Tongue (tissue), 2 donors: ENCODE measurements around the gene NUP62. TPM values are rescaled to one million over a fixed set of nuclear protein-coding genes. Genes with fewer than 3 reads are reported as not detected.
A peak's percentile ranks its signal among the peaks of the same experiment; 100 is the strongest.
"Not testable (repeated sequence)": the region's sequence is repeated elsewhere in the genome, so short reads cannot be mapped to it uniquely, and the experiment has no call there.

Experiments used
- DNase-seq: peaks from one replicate; pipeline ENCODE4 v3.0.0-alpha.2; 2015
- total RNA-seq: library from RNA; depleted of rRNA; stranded (reverse); fragments of >200 nt; gene quantifications from one replicate; pipeline ENCODE4 v1.2.3, GENCODE V29; 2014

NUP62 gene
- total RNA-seq, 1 donor from 2014 or later = 33.1 TPM

DNA sequence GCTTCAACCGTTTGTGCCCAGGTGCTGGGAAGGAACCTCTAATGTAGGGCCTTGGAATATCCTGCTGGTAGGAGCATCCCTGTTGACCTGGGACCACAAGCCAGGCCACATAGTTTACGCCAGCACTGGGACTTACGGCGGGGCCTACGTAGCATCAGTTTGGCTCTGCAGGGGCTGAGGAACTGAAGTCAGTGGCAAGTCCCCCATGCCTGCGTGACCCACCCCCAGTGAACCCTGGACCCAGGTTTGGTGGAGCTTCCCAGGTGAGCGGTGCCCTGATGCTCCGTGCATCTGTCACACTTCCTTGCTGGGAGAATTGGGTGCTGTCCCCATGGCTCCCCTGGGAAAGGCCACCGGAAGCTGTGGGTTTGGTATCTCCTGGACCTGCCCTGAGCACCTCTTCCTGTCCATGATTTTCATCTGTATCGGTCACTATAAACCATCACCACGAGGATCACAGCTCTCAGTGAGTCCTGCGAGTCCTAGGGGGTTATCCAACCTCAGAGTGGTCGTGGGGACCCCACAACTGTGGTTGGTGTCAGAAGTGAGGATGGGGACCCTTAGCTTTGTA, 21.7 kb upstream of the NUP62 start:
- DNase-seq = no peak

- DNase-seq = no peak
Measured at GRCh38 chr19:49950590-49950948, 21.3 kb upstream of the NUP62 start.

GRCh38 chr19:49949742-49950589, 20.7 kb upstream of the NUP62 start:
- no peak for DNase-seq

- DNase-seq = no peak
Measured at GRCh38 chr19:49946415-49946814, 17.1 kb upstream of the NUP62 start.

- DNase-seq = not testable (repeated sequence)
Measured at GRCh38 chr19:49944567-49944966, 15.3 kb upstream of the NUP62 start.

- DNase-seq = no peak
Measured at GRCh38 chr19:49940482-49940791, 11.1 kb upstream of the NUP62 start.

- DNase-seq = no peak
Measured at GRCh38 chr19:49939721-49940481, 10.6 kb upstream of the NUP62 start.

DNA sequence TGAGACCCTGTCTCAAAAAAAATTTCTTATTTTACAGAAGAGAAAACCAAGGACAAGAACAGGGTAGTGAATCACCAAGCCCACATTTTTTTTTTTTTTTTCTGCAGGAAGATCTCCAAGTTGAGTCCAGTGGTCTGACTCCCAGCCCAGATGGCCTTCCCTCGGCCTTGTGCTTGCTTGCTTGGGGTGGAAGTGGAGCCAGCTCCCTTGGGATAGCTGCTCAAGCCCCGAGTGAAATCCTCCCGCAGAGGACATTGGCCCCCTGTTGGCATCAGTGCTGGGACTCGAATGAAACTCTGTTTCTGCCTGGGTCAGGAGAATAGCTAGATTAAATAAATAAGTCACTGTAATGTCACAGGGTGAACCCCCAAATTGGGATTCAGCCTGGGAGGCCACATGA, 9.4 kb upstream of the NUP62 start:
- no peak for DNase-seq

GRCh38 chr19:49937750-49938381, 8.6 kb upstream of the NUP62 start:
- peak; percentile 90 for DNase-seq

- no peak for DNase-seq
Measured at GRCh38 chr19:49936549-49936948, 7.2 kb upstream of the NUP62 start.

DNA sequence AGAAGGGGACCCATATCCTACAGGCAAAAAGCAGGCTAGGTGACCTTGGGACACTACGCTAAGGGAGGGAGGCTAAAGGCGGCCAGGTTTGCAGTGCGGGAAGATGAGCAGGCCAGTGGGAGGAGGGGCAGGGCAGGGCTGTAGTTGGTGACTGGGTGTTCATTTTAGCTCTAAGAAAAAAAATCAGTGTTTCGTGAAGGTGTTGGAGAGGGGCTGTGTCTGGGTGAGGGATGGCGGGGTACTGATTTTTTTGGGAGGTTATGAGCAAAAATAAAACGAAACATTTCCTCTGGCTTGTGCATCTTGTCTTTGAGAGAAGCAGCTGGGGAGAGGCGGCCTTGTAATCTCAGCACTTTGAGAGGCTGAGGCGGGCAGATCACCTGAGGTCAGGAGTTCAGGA, 4.3 kb upstream of the NUP62 start:
- DNase-seq = no peak

GRCh38 chr19:49932731-49933131, 3.4 kb upstream of the NUP62 start:
- no peak for DNase-seq

DNA sequence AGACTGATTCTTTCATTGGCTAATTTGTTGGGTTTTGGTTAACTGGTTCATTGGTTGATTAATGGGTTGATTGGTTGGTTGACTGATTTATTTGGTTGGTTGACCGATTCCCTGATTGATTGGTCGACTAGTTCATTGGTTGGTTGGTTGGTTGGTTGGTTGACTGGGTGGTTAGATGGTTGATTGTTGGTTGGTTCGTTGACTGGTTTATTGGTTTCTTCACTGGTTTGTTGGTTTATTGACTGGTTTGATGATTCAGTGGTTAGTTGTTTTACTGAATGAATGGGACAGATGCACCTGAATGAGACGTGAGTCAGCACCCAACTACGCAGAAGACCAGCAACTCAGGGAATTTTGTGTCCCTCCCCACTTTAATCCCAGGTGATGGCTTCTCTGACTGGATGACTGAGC, 2.7 kb upstream of the NUP62 start:
- no peak for DNase-seq

GRCh38 chr19:49931293-49932040, 2.2 kb upstream of the NUP62 start:
- DNase-seq = no peak

DNA sequence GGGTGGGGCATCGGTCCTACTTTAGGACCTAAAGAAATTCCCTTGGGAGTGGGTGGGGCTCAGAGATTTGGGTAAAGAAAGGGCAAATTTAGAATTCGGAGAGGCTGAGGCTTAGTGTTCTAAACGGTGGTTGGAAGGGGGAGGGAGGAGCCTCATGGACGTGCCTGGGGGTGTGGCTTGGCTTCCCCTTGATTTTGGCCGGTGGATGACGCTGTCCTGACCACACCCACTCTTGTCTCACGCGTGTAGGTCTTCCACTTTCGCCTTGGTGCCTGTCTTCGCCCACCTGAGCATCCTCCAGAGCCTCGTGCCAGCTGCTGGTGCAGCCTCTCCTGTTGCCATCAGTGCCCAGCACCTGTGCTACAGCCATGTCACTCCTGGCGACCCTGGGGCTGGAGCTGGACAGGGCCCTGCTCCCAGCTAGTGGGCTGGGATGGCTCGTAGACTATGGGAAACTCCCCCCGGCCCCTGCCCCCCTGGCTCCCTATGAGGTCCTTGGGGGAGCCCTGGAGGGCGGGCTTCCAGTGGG, 1.2 kb upstream of the NUP62 start:
- DNase-seq = no peak

- peak; percentile 97 for DNase-seq
Measured at GRCh38 chr19:49929611-49930482, 543 bp upstream of the NUP62 start.

DNA sequence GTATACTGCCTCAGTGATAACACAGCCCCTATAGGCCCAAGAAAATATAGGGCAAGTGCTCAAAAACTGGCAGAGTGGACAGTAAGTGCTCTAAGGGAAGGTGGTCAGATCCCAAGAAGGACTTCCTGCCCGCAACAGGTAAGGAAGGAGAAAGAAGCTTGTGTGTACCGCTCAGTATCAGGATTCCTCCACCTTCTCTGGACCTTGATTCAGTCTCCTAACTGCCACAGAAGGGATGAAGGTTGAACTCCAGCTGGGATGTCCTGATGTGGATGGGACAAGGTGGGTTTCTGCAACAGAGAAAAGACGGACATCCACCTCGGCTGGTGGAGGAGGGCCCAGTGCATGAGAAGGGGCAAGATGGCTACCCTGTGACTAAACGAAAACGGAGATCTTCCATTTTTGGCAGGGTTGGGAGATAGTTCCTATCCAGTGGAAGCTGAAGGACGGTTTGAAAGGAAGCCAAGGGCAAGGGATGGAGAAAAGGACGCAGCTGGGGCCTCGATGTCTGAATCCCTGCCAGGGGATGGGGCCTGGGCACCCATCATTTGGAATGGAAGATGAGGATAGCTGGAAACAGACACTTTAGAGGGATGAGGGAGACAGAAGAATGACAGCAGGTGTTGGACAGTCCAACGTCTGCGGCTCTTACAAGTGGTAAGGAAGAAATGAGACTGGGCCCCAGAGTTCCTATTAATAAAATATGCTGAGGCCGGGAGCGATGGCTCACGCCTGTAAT, 1.6 kb downstream of the NUP62 start:
- DNase-seq = peak; percentile 52

- no peak for DNase-seq
Measured at GRCh38 chr19:49926515-49926914, 2.8 kb downstream of the NUP62 start.

- no peak for DNase-seq
Measured at GRCh38 chr19:49925486-49925885, 3.8 kb downstream of the NUP62 start.

GRCh38 chr19:49924881-49925210, 4.5 kb downstream of the NUP62 start:
- not testable (repeated sequence) for DNase-seq
